ENCODE results near the gene CHRNG. TPM values are rescaled to one million over a fixed set of nuclear protein-coding genes. Genes with fewer than 3 reads are reported as not detected.

CHRNG gene
- total and polyA plus RNA-seq, 2 donors from 2014 or later = not detected

GRCh38 chr2:232502911-232503808 is 36.3 kb upstream of the CHRNG start:
- Histone ChIP-seq H3K4me1 (ENCODE audit: control insufficient read depth in 2 of 3, insufficient read depth in 2 of 3, low read depth in 1 of 3, low read length in 3 of 3) (no peaks in the 10 kb centered on the region), H3K36me3 (ENCODE audit: control insufficient read depth in 2 of 3, insufficient read depth in 3 of 3, low read length in 3 of 3) (no peaks in the 10 kb centered on the region), H3K4me3 (ENCODE audit: low read length in 3 of 3) (peak overlapping the region in 1 of 3 donors; percentile 29), H3K27ac (ENCODE audit: low read depth in 2 of 2, low read length in 2 of 2) (no peak overlapping the region), H3K27me3 (ENCODE audit: control insufficient read depth, insufficient read depth, low read length) (peaks cover 7% of the 10 kb centered on the region), H3K9ac (ENCODE audit: low read length in 3 of 3) (no peak overlapping the region), H3K9me3 (ENCODE audit: control insufficient read depth in 2 of 3, insufficient read depth in 1 of 3, low read length in 3 of 3) (no peaks in the 10 kb centered on the region)
- intact Hi-C loops (cut with DNase I) = no loop called here
- no peak for TF ChIP-seq CTCF (IDR thresholded peaks at IDR 0.05; ENCODE audit: borderline replicate concordance, extremely low read depth, insufficient read depth)
- DNase-seq (peak in 3 of 5 donors; percentile 70 to 87 (median 73)), FAIRE-seq (no peak)

GRCh38 chr2:232503809-232504323 is 35.6 kb upstream of the CHRNG start:
- no peak for DNase-seq
- Histone ChIP-seq H3K9me3 (ENCODE audit: control insufficient read depth in 2 of 3, insufficient read depth in 1 of 3, low read length in 3 of 3) (no peaks in the 10 kb centered on the region), H3K9ac (ENCODE audit: low read length in 3 of 3) (no peak overlapping the region), H3K4me3 (ENCODE audit: low read length in 3 of 3) (no peak overlapping the region), H3K27me3 (ENCODE audit: control insufficient read depth, insufficient read depth, low read length) (peaks cover 7% of the 10 kb centered on the region), H3K36me3 (ENCODE audit: control insufficient read depth in 2 of 3, insufficient read depth in 3 of 3, low read length in 3 of 3) (no peaks in the 10 kb centered on the region), H3K27ac (ENCODE audit: low read depth in 2 of 2, low read length in 2 of 2) (no peak overlapping the region), H3K4me1 (ENCODE audit: control insufficient read depth in 2 of 3, insufficient read depth in 2 of 3, low read depth in 1 of 3, low read length in 3 of 3) (no peaks in the 10 kb centered on the region)
- FAIRE-seq = no peak
- no peak for TF ChIP-seq CTCF (IDR thresholded peaks at IDR 0.05; ENCODE audit: borderline replicate concordance, extremely low read depth, insufficient read depth)
- intact Hi-C loops (cut with DNase I) = no loop called here

- Histone ChIP-seq H3K4me3 (ENCODE audit: low read length in 3 of 3) (no peak overlapping the region), H3K27ac (ENCODE audit: low read depth in 2 of 2, low read length in 2 of 2) (no peak overlapping the region), H3K9me3 (ENCODE audit: control insufficient read depth in 2 of 3, insufficient read depth in 1 of 3, low read length in 3 of 3) (no peaks in the 10 kb centered on the region), H3K4me1 (ENCODE audit: control insufficient read depth in 2 of 3, insufficient read depth in 2 of 3, low read depth in 1 of 3, low read length in 3 of 3) (no peaks in the 10 kb centered on the region), H3K27me3 (ENCODE audit: control insufficient read depth, insufficient read depth, low read length) (peaks cover 7% of the 10 kb centered on the region), H3K36me3 (ENCODE audit: control insufficient read depth in 2 of 3, insufficient read depth in 3 of 3, low read length in 3 of 3) (no peaks in the 10 kb centered on the region), H3K9ac (ENCODE audit: low read length in 3 of 3) (no peak overlapping the region)
- DNase-seq (peak in 1 of 5 donors; percentile 46), FAIRE-seq (no peak)
- no peak for TF ChIP-seq CTCF (IDR thresholded peaks at IDR 0.05; ENCODE audit: borderline replicate concordance, extremely low read depth, insufficient read depth)
- intact Hi-C loops (cut with DNase I) = no loop called here
Measured at GRCh38 chr2:232504438-232504837, 35.1 kb upstream of the CHRNG start.

All from kidney (tissue), 14 donors.